HFFc6 (cell line): ENCODE data around the gene CEP131. TPM values are rescaled to one million over a fixed set of nuclear protein-coding genes. Genes with fewer than 3 reads are reported as not detected.

Source experiments
- DNase-seq: peaks from one replicate; pipeline ENCODE4 v3.0.0-alpha.2; 2018
- H3K27ac Mint-ChIP-seq: 2 replicates; pipeline ENCODE4 v1.8.0; 2020; ENCODE audit warnings: mild to moderate bottlenecking, mixed read lengths
- H3K27me3 Mint-ChIP-seq: 2 replicates; pipeline ENCODE4 v1.8.0; 2021; ENCODE audit warnings: mild to moderate bottlenecking, moderate library complexity, mixed read lengths; ENCODE audit not compliant: insufficient read depth
- H3K36me3 Mint-ChIP-seq: 2 replicates; pipeline ENCODE4 v1.8.0; 2021; ENCODE audit warnings: low read depth, mixed read lengths
- H3K4me1 Mint-ChIP-seq: 2 replicates; pipeline ENCODE4 v1.8.0; 2020; ENCODE audit warnings: low read depth, mixed read lengths
- H3K4me3 Mint-ChIP-seq: 2 replicates; pipeline ENCODE4 v1.8.0; 2020; ENCODE audit warnings: mild to moderate bottlenecking, moderate library complexity, mixed read lengths
- H3K9me3 Mint-ChIP-seq: 2 replicates; pipeline ENCODE4 v1.8.0; 2020; ENCODE audit warnings: mild to moderate bottlenecking, mixed read lengths
- total RNA-seq, 6 experiments: library from RNA; stranded (reverse); fragmentation: NEBNext Ultra II Directional; extraction: Animal tissue kit (Norgen Biotek cat#: 25700); gene quantifications; 2 replicates in 1 of 6; 3 replicates in 5 of 6; pipeline ENCODE4 v1.2.3, GENCODE V29; 2021
- TF ChIP-seq, protein P1 (sequence below): fragments of 200-600 bp; sonication (generic); IDR thresholded peaks from 2 replicates; pipeline ENCODE4 v1.5.0; 2021; ENCODE audit warnings: antibody characterized with exemption, mild to moderate bottlenecking

CEP131 gene
- total RNA-seq, 6 experiments from 2014 or later, result 8.3 to 13.2 (median 10.7) TPM

GRCh38 chr17:81184555-81184954 is 38.2 kb downstream of the CEP131 start:
- H3K4me3 Mint-ChIP-seq, result no peak overlapping the region
- H3K4me1 Mint-ChIP-seq, result no peaks in the 10 kb centered on the region
- H3K27ac Mint-ChIP-seq, result no peak overlapping the region
- no peak for DNase-seq
- H3K36me3 Mint-ChIP-seq, result no peaks in the 10 kb centered on the region
- H3K9me3 Mint-ChIP-seq, result no peaks in the 10 kb centered on the region
- H3K27me3 Mint-ChIP-seq, result peaks cover 4% of the 10 kb centered on the region
- TF ChIP-seq, protein P1, sequence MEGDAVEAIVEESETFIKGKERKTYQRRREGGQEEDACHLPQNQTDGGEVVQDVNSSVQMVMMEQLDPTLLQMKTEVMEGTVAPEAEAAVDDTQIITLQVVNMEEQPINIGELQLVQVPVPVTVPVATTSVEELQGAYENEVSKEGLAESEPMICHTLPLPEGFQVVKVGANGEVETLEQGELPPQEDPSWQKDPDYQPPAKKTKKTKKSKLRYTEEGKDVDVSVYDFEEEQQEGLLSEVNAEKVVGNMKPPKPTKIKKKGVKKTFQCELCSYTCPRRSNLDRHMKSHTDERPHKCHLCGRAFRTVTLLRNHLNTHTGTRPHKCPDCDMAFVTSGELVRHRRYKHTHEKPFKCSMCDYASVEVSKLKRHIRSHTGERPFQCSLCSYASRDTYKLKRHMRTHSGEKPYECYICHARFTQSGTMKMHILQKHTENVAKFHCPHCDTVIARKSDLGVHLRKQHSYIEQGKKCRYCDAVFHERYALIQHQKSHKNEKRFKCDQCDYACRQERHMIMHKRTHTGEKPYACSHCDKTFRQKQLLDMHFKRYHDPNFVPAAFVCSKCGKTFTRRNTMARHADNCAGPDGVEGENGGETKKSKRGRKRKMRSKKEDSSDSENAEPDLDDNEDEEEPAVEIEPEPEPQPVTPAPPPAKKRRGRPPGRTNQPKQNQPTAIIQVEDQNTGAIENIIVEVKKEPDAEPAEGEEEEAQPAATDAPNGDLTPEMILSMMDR, result no peak

GRCh38 chr17:81183807-81184206 is 39.0 kb downstream of the CEP131 start:
- TF ChIP-seq, protein P1, result no peak
- H3K9me3 Mint-ChIP-seq, result no peaks in the 10 kb centered on the region
- H3K4me3 Mint-ChIP-seq, result no peak overlapping the region
- H3K27me3 Mint-ChIP-seq, result peaks cover 5% of the 10 kb centered on the region
- no peaks in the 10 kb centered on the region for H3K36me3 Mint-ChIP-seq
- no peak for DNase-seq
- no peaks in the 10 kb centered on the region for H3K4me1 Mint-ChIP-seq
- no peak overlapping the region for H3K27ac Mint-ChIP-seq

GRCh38 chr17:81183316-81183715 is 39.4 kb downstream of the CEP131 start:
- no peaks in the 10 kb centered on the region for H3K9me3 Mint-ChIP-seq
- H3K27me3 Mint-ChIP-seq, result peaks cover 5% of the 10 kb centered on the region
- TF ChIP-seq, protein P1, result no peak
- no peaks in the 10 kb centered on the region for H3K36me3 Mint-ChIP-seq
- no peak overlapping the region for H3K4me3 Mint-ChIP-seq
- H3K27ac Mint-ChIP-seq, result no peak overlapping the region
- no peak for DNase-seq
- H3K4me1 Mint-ChIP-seq, result no peaks in the 10 kb centered on the region

DNA sequence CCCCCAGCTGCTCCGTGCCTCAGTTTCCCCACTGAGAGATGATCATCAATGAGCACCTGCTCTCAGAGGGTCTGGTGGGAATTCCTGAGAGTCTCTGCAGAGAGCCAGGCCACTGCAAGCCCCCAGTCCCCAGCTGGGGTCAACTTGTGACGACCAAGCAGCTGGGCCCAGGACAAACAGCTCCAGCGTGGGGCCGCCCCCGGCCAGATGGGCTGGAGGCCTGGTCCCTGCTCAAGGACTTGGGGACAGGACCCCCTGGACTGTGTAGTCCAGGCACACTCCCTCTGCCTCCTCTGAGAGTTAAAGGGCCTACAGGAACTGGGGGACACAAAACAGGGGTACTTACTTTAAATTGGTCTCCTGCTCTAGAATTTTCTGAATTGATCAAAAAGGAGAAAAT is 40.2 kb downstream of the CEP131 start:
- Mint-ChIP-seq H3K4me3 (no peak overlapping the region), H3K4me1 (no peaks in the 10 kb centered on the region), H3K36me3 (no peaks in the 10 kb centered on the region), H3K9me3 (no peaks in the 10 kb centered on the region), H3K27me3 (peaks cover 5% of the 10 kb centered on the region), H3K27ac (no peak overlapping the region)
- TF ChIP-seq, protein P1, result no peak
- DNase-seq, result no peak

DNA sequence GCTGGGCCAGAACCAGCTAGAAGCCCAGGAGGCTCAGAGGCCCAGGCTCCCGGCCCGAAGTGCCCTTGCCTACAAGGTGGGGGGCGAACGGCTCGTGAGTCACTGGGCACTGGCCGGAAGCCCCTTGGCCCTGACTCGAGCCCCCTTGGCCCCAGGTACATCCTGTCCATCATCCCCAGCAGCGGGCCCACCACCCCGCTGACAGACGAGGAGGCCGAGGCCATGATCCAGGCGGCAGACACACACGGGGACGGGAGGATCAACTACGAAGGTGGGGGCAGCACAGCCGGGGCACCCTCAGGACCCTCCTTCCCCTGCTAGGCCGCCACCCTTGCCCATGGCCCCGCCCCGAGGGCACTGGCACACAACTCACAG is 41.0 kb downstream of the CEP131 start:
- Mint-ChIP-seq H3K36me3 (no peaks in the 10 kb centered on the region), H3K27me3 (peaks cover 5% of the 10 kb centered on the region), H3K4me3 (no peak overlapping the region), H3K27ac (no peak overlapping the region), H3K4me1 (no peaks in the 10 kb centered on the region), H3K9me3 (no peaks in the 10 kb centered on the region)
- TF ChIP-seq, protein P1, result no peak
- DNase-seq, result no peak
